ENCODE data around the gene TPGS1. TPM values are rescaled to one million over a fixed set of nuclear protein-coding genes. Genes with fewer than 3 reads are reported as not detected.

TPGS1 gene
- polyA plus RNA-seq, 1 donor: 10.1 TPM

DNA sequence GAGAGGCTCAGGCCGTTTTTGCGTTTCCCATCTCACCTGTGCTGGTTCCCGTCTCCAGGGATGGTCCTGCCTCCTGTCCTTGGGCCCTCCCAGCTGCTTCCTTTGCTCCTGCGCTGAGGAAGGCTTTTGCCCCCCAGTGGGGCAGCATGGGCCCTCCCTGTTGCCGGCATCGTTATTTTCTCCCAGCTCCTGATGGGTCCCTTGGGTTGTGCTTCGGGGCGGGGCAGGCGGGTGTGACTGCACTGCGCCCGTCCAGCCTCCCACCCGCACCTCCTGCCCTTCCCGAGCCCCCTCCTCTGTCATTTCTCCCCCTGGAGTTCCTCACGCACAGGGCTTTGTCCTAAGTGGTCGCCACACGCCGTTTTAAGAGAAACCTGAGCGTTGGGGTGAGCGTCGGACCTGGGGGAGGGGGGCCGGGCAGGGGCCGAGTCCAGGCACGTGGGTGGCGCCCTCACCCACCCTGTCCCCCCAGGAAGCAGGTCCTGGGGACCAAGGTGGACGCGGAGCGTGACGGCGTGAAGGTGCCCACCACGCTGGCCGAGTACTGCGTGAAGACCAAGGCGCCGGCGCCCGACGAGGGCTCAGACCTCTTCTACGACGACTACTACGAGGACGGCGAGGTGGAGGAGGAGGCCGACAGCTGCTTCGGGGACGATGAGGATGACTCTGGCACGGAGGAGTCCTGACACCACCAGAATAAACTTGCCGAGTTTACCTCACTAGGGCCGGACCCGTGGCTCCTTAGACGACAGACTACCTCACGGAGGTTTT, 33.8 kb downstream of the TPGS1 start:
- no peak for DNase-seq

DNA sequence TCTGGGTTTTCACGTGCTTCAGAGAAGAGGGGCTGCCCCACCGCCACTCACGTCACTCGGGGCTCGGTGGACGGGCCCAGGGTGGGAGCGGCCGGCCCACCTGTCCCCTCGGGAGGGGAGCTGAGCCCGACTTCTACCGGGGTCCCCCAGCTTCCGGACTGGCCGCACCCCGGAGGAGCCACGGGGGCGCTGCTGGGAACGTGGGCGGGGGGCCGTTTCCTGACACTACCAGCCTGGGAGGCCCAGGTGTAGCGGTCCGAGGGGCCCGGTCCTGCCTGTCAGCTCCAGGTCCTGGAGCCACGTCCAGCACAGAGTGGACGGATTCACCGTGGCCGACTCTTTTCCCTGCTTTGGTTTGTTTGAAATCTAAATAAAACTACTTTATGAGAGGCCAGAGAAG, 34.4 kb downstream of the TPGS1 start:
- no peak for DNase-seq

DNA sequence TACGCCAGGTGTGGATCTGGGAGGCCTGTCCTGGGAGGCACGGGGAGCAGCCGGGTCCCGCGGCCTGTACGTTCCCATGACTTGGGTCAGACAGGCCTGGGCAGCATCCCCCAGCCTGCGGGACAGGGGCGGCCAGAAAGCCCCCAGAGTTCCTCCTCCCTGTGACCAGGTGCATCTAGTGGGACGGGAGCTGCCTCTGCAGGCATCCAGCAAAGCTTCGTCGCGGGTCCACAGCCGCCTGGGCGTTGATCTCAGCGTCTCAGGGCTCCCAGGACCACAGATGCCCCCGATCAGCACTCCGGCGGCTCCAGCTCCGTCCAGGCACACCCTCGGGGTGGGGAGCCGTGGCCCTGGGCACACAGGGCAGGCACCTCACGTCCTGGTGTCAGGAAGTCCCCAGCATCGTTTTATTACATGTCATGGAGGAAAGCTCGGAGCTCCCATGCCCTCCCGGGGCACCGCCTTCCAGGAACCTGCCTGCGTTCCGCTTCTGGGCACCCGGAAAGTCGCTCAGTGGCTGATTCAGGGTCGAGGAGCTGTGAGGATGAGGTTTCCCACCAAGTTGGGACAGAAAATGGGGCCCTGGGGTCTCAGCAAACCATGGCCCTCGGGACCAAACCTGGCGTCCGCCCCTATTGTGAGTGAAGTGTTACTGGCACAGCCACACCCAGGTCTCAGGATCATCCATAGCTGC, 35.0 kb downstream of the TPGS1 start:
- no peak for DNase-seq

- DNase-seq: no peak
Measured at GRCh38 chr19:543910-544608, 36.8 kb downstream of the TPGS1 start, which contains the start of gene GZMM. GZMM (plus strand) TSS chr19:544053; CDS start chr19:544072, 19 bp downstream.

- DNase-seq: no peak
Measured at GRCh38 chr19:547117-547516, 39.8 kb downstream of the TPGS1 start.

DNA sequence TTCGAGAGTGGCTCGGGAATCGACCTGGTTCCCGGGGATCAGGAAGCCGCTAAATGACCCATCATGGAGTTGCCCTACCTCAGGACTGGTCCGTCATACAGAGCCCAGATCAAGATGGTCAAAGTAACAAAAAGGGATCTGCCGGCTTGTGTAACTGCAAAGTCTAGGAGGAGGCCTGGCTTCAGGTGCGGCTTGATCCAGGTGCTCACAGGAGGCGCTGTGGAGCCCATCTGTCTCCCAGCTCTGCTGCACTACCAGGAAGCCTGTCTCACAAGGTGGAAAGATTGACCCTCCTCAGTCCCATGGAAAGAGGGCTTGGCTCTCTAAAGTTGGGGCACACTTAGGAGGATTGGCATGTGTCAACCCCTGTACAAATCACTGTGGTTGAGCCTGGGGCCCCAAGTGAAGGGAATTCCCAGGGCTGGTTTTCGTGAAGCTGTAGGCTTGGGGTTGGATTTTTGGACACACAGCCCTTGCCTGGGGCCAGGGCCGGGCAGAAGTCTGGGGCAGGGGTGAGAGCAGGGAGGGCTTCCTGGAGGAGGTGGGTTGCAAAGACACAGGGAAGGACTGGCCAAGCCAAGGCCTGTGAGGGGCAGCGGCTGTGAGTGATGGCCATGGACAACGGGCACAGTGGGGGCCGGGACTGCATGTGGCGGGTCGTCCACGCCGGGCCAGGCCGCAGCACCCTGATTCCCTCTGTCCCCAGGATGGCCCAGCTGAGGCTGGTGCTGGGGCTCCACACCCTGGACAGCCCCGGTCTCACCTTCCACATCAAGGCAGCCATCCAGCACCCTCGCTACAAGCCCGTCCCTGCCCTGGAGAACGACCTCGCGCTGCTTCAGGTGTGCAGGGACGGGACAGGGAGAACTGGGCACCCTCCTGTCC, 40.8 kb downstream of the TPGS1 start:
- no peak for DNase-seq

DNA sequence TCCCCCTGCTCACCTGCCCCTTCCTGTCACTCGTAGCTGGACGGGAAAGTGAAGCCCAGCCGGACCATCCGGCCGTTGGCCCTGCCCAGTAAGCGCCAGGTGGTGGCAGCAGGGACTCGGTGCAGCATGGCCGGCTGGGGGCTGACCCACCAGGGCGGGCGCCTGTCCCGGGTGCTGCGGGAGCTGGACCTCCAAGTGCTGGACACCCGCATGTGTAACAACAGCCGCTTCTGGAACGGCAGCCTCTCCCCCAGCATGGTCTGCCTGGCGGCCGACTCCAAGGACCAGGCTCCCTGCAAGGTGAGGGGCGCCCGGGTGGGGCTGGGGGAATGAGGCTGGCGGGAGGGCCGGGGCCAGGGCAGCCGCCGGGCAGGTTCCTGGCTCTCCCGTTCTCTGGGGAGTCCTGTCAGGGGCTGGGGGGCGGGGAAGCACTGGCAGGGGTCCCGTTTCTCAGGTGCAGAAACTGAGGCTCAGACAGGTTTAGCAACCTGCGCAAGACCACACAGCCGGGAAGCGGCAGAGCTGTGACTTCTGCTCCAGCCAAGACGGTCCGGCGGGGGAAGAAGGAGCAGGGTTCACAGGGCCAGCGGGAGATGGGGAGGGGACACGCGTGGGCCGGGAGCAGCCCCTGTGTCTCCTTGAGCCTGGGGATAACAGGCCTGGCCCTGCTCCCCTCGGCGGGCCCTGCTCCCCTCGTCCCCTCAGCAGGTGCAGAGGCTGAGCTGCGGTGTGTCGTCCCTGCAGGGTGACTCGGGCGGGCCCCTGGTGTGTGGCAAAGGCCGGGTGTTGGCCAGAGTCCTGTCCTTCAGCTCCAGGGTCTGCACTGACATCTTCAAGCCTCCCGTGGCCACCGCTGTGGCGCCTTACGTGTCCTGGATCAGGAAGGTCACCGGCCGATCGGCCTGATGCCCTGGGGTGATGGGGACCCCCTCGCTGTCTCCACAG, 41.9 kb downstream of the TPGS1 start:
- no peak for DNase-seq

- no peak for DNase-seq
Measured at GRCh38 chr19:554817-555216, 47.5 kb downstream of the TPGS1 start.

DNA sequence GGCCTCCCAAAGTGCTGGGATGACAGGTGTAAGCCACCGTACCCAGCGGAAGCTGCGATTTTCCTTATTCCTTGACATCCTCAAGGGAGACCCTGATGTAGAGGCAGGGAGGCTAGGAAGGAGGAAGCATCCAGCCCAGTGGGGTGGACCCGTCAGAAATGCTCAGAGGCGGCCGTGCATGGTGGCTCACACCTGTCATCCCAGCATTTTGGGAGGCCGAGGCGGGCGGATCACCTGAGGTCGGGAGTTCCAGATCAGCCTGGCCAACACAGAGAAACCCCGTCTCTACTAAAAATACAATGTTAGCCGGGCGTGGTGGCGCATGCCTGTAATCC, 48.1 kb downstream of the TPGS1 start:
- no peak for DNase-seq

GRCh38 chr19:556611-557382, 49.5 kb downstream of the TPGS1 start:
- DNase-seq: no peak

- no peak for DNase-seq
Measured at GRCh38 chr19:558770-559439, 51.6 kb downstream of the TPGS1 start.

GRCh38 chr19:560121-560520, 52.8 kb downstream of the TPGS1 start:
- DNase-seq: no peak

GRCh38 chr19:566403-566802, 59.1 kb downstream of the TPGS1 start:
- DNase-seq: no peak

- DNase-seq: no peak
Measured at GRCh38 chr19:566844-567243, 59.5 kb downstream of the TPGS1 start.

DNA sequence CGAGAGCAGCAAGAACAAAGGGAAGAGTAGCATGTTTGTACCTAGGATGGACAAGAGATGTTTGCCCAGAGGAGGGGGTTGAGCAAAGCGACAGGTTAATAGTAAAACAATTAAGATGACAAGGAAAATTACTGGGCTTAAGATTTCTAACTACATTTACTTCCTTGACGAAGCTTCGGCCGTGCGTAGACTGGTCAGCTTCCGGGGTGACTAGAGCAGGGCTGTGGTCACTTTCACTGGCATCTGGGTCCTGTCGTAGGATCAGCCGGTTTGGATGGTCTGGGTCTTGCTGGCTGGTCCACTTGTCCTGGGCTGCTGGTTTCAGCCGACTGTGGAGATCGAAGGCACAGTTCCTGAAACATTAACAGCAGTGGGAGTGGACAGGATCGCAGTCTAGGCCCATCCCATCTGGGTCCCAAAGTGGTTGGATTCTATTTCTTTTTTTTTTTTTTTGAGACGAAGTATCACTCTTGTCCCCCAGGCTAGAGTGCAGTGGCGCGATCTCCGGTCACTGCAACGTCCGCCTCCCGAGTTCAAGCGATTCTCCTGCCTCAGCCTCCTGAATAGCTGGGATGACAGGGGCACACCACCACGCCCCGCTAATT, 60.1 kb downstream of the TPGS1 start:
- no peak for DNase-seq

Measured in hindlimb muscle (tissue), 1 donor.